ENCODE data around the gene FAAP20. TPM values are rescaled to one million over a fixed set of nuclear protein-coding genes. Genes with fewer than 3 reads are reported as not detected.

FAAP20 gene
- total RNA-seq (2022; extraction: Qiagen RNA extraction): 37.4 to 65.6 TPM (median 60.7 TPM) in 5 replicates

DNA sequence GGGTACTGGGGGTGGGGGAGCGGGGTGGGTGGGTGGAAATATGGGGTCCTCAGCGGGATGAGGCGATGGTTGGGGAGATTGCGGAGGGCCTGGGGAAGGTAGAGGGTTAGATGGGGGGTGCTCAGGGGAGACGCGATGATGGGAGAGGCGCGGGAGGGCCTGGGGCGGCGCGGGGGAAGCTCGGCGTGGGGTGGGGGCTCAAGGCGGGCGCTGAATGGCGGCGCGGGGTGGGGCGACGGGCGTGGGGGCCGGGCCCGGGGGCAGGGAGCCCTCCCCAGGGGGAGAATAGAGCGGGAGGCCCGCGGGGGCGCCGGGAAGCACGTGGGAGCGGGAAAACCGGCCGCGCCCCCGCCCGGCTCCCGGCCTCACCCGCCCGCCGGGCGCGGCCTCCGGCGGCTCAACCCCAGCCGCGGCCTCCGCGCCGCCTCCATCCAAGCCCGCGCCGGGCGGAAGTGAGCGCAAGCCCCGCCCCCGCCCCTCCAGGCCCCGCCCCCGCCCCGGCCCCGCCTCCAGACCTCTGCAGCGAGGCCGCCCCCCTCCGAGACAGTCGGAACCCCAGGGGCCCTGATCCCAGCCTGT, at the start of gene FAAP20:
FAAP20 (minus strand) TSS at position 454 of the 579 bp plus-strand sequence; CDS start at position 431, 23 bp downstream.

GRCh38 chr1:2228157-2228594, 33.6 kb upstream of the FAAP20 start, which contains the start of gene SKI:
Gene SKI, plus strand, starts transcription at chr1:2228319. Its CDS starts 448 bp downstream, at chr1:2228767.

Other genes with a start within 250 kb of the FAAP20 start
- gene CFAP74, start 191.0 kb downstream of the FAAP20 start, total RNA-seq (2022; extraction: Qiagen RNA extraction): 0.02 to 0.07 TPM (median 0.06 TPM) in 3 of 5 replicates, not detected in the others
- 0.19 to 0.66 TPM (median 0.44 TPM) in 5 replicates for gene GABRD, start 175.4 kb downstream of the FAAP20 start, total RNA-seq (2022; extraction: Qiagen RNA extraction)
- gene PRKCZ, start 144.4 kb downstream of the FAAP20 start, total RNA-seq (2022; extraction: Qiagen RNA extraction): 8.0 to 10.9 TPM (median 9.2 TPM) in 5 replicates
- gene SKI, start 33.5 kb upstream of the FAAP20 start, total RNA-seq (2022; extraction: Qiagen RNA extraction): 22.2 to 25.1 TPM (median 24.5 TPM) in 5 replicates
- gene MORN1, start 196.8 kb upstream of the FAAP20 start, total RNA-seq (2022; extraction: Qiagen RNA extraction): 4.6 to 6.2 TPM (median 5.3 TPM) in 5 replicates
- 86.9 to 124 TPM (median 118 TPM) in 5 replicates for gene RER1, start 197.1 kb upstream of the FAAP20 start, total RNA-seq (2022; extraction: Qiagen RNA extraction)
- 19.7 to 25.8 TPM (median 24.5 TPM) in 5 replicates for gene PEX10, start 217.8 kb upstream of the FAAP20 start, total RNA-seq (2022; extraction: Qiagen RNA extraction)

All from A549 treated with AZD2906 at 1 μM for 4 hours (cell line).